Cardiac fibroblast (primary cell): ENCODE results near the gene NIT2.
A peak's percentile ranks its signal among the peaks of the same experiment; 100 is the strongest.
"Not testable (repeated sequence)": the region's sequence is repeated elsewhere in the genome, so short reads cannot be mapped to it uniquely, and the experiment has no call there.

Experiments used
- DNase-seq, 2 donors: peaks; one replicate each; pipeline versions ENCODE4 v3.0.0 to v3.0.0-alpha.2; 2010; ENCODE audit warnings: low read depth in 2 of 2
- H3K4me3 ChIP-seq, 2 donors: replicated peaks in 1 of 2; 1 replicate in 1 of 2; 2 replicates in 1 of 2; pipeline ENCODE4 v1.5.1; 2011; ENCODE audit warnings: low read depth in 2 of 2, low read length in 2 of 2, mild to moderate bottlenecking in 2 of 2, moderate library complexity in 1 of 2
- TF ChIP-seq, protein P1 (sequence below): IDR thresholded peaks from one replicate; pipeline ENCODE4 v1.5.1; 2011; ENCODE audit warnings: low read depth, mild to moderate bottlenecking, low read length, inconsistent platforms

The NIT2 gene

DNA sequence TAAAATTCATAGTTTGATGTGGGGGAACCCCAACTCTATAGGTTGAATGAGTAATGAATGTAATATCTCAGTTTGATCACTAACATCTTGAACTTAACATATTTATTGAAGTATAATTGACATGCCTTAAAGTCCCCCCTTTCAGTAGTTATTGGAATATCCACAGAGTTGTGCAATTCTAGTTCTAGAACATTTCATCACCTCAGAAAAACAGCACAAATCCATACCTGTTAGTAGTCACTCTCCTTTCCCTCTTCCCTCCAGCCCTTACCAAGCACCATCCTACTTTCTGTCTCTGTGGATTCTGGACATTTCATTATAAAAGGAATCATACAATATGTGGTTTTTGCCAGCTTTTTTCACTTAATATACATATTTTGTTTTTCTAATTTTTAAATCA, 8.7 kb upstream of the NIT2 start:
- TF ChIP-seq, protein P1, sequence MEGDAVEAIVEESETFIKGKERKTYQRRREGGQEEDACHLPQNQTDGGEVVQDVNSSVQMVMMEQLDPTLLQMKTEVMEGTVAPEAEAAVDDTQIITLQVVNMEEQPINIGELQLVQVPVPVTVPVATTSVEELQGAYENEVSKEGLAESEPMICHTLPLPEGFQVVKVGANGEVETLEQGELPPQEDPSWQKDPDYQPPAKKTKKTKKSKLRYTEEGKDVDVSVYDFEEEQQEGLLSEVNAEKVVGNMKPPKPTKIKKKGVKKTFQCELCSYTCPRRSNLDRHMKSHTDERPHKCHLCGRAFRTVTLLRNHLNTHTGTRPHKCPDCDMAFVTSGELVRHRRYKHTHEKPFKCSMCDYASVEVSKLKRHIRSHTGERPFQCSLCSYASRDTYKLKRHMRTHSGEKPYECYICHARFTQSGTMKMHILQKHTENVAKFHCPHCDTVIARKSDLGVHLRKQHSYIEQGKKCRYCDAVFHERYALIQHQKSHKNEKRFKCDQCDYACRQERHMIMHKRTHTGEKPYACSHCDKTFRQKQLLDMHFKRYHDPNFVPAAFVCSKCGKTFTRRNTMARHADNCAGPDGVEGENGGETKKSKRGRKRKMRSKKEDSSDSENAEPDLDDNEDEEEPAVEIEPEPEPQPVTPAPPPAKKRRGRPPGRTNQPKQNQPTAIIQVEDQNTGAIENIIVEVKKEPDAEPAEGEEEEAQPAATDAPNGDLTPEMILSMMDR: no peak
- H3K4me3 ChIP-seq: no peak overlapping the region
- peak in 1 of 2 donors; percentile 7 for DNase-seq

DNA sequence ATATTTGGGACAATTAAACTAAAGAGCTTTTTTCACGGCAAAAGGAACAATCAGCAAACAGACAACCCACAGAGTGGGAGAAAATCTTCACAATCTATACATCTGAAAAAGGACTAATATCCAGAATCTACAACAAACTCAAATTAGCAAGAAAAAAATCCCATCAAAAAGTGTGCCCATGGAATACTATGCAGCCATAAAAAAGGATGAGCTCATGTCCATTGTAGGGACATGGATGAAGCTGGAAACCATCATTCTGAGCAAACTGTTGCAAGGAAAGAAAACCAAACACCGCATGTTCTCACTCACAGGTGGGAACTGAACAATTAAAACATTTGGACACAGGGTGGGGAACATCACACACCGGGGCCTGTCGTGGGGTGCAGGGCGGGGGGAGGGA, 7.2 kb upstream of the NIT2 start:
- not testable (repeated sequence) for H3K4me3 ChIP-seq, DNase-seq

DNA sequence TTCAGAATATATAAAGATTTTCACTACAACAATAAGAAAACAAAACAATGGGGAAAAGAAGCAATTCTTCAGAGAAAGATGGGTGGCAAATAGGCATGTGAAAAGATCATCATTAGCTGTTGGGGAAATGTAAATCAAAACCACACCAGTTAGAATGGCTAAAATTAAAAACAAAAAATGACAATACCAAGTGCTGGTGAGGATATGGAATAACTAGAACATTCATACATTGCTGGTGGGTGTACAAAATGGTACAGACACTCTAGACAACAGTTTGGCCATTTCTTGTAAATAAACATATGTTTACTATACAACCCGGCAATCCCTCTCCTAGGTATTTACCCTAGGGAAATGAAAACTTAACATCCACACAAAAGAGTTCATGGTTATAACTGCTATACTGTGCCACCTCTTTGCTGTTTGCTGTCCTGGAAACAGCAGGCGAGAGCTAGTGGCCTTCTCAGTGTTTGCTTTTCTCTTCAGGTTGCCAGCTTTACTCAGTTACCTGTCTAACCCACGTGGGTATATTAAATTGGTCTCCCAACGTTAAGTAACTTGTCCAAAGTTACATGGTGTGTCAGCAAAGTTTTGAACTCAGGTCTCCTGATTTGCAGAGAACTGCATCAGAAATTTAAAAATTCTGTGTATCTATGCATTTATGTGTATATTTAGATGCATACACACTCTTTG, 4.6 kb upstream of the NIT2 start:
- TF ChIP-seq, protein P1: no peak
- DNase-seq: no peak
- H3K4me3 ChIP-seq: no peak overlapping the region

DNA sequence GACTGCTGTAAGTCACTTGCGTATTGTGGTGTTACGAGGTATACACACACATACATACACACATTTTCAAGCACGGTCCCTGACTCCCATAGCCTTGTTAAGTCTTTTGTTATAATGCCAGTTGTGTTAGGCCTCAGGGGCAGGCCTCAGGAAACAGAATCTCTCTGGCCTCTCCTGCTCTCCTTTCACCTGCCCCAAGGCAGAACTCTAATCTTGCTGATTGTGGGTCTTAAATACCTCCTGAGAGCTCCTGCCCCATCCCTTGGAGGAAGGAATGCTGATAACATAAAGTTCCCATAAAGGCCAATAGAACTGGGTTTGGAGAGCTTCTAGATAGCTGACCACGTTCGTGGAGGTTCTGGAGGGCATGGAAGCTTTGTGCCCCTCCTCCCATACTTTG, 3.9 kb upstream of the NIT2 start:
- H3K4me3 ChIP-seq: no peak overlapping the region
- DNase-seq: no peak
- TF ChIP-seq, protein P1: no peak

DNA sequence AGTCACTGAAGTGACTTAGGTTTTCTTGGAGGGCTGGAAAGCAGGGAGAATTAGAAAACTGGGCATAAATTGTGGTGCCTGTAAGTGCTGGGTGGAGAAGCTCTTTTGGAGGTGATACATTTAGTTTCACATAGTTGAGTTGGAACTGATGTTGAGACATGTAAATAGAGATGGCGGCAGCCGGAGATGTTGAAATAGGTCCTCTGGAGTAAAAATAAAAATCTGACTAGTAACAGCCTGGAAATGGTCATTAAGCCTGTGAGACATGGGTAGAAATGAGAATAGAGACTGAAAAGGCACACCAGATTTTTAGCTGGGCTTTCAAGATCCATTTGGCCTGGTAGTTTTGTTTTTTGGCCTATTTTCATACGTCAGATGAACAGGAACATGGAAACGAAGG, 2.9 kb upstream of the NIT2 start:
- no peak overlapping the region for H3K4me3 ChIP-seq
- TF ChIP-seq, protein P1: no peak
- no peak for DNase-seq

DNA sequence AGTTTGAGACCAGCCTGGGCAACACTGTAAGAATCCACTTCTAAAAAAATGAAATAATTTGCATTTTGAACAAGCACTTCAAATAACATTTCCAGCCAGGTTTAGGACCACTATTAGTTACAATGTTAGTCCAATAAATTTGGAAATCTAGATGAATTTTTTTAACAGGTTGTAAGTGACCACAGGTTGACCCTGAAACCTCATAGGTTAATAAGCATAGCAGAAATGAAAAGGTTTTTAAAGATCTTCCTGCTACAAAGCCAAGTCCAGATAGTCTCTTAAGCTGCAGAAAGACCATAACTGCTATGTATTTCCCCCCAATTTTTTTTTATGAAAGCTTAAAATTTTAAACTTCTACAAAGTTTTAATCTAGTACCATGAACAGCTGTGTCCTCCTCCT, 1.5 kb upstream of the NIT2 start:
- DNase-seq: no peak
- TF ChIP-seq, protein P1: no peak
- no peak overlapping the region for H3K4me3 ChIP-seq

DNA sequence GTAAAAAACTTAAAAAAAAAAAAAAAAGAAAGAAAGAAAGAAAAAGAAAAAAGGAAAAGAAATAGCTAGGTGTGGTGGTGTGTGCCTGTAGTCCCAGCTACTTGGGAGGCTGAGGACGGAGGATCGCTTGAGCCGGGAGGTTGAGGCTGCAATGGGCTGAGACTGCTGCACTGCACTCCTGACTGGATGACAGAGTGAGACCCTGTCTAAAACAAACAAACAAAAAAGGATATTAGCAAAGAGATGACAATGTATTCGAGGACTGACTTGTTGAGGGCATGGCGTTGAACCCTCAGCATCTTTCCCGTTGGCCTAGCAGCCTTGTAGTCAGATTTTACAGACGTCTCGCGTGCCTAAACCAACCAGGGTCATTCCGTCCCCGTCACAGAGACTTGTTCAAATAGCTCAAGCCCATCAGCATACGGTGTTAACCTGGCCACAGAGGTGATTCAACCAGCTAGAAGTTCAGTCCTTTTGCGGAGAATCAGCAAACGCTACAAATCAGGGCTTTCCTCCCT, 528 bp upstream of the NIT2 start:
- DNase-seq: no peak
- H3K4me3 ChIP-seq: peak overlapping the region; percentile 56 to 71
- TF ChIP-seq, protein P1: no peak
